Stomach (tissue), 4 donors: ENCODE measurements around the gene TMEM130.

Experiments
- POLR2A ChIP-seq, 4 donors: fragments of 450-650 bp; IDR thresholded peaks; one replicate each; pipeline ENCODE4 v1.6.1; 2016; ENCODE audit warnings: antibody characterized with exemption in 4 of 4, control low read depth in 2 of 4, mild to moderate bottlenecking in 1 of 4, moderate library complexity in 1 of 4
- POLR2AphosphoS5 ChIP-seq, 3 donors: sonication (generic); formaldehyde crosslinking; IDR thresholded peaks; one replicate each; pipeline ENCODE4 v1.6.1; 2016; ENCODE audit warnings: antibody characterized with exemption in 3 of 3
- TF ChIP-seq, protein P1 (sequence below), 7 experiments: fragments of 450-650 bp in 4 of 7; fragments of 200-600 bp in 3 of 7; sonication (generic) in 3 of 7; IDR thresholded peaks; one replicate each; pipeline ENCODE4 v1.5.1; 2016 to 2019; ENCODE audit warnings: antibody characterized with exemption in 7 of 7, control low read depth in 2 of 7, mild to moderate bottlenecking in 1 of 7

DNA sequence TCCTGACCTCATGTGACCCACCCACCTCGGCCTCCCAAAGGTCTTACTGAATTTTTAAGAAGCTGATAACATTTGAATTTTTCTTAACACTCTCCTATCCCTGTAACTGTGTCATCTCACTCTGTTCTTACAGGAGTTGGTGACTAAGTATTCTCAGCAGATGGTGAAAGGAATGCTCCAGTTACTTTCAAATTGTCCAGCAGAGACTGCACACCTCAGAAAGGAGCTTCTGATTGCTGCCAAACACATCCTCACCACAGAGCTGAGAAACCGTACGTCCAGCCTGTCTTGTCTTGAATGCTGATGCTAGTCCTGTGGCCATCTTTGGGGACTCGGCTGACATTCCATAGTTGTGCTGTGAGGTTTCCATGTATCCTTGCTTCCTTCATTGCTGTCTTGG is 33.4 kb upstream of the TMEM130 start:
- TF ChIP-seq, protein P1, sequence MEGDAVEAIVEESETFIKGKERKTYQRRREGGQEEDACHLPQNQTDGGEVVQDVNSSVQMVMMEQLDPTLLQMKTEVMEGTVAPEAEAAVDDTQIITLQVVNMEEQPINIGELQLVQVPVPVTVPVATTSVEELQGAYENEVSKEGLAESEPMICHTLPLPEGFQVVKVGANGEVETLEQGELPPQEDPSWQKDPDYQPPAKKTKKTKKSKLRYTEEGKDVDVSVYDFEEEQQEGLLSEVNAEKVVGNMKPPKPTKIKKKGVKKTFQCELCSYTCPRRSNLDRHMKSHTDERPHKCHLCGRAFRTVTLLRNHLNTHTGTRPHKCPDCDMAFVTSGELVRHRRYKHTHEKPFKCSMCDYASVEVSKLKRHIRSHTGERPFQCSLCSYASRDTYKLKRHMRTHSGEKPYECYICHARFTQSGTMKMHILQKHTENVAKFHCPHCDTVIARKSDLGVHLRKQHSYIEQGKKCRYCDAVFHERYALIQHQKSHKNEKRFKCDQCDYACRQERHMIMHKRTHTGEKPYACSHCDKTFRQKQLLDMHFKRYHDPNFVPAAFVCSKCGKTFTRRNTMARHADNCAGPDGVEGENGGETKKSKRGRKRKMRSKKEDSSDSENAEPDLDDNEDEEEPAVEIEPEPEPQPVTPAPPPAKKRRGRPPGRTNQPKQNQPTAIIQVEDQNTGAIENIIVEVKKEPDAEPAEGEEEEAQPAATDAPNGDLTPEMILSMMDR (IDR thresholded peaks at IDR 0.05), result no peak
- TF ChIP-seq POLR2A (IDR thresholded peaks at IDR 0.05) (no peak), POLR2AphosphoS5 (IDR thresholded peaks at IDR 0.05) (no peak)
